22Rv1 (cell line): ENCODE results near the gene STK16.

Experiments used
- ZFX ChIP-seq: fragments of 450-650 bp; IDR thresholded peaks from 2 replicates; pipeline ENCODE4 v1.6.1; 2017; ENCODE audit warnings: antibody characterized with exemption, borderline replicate concordance
- TF ChIP-seq, protein P1 (sequence below): fragments of 450-650 bp; IDR thresholded peaks from 2 replicates; pipeline ENCODE4 v1.5.1; 2017; ENCODE audit warnings: mild to moderate bottlenecking

DNA sequence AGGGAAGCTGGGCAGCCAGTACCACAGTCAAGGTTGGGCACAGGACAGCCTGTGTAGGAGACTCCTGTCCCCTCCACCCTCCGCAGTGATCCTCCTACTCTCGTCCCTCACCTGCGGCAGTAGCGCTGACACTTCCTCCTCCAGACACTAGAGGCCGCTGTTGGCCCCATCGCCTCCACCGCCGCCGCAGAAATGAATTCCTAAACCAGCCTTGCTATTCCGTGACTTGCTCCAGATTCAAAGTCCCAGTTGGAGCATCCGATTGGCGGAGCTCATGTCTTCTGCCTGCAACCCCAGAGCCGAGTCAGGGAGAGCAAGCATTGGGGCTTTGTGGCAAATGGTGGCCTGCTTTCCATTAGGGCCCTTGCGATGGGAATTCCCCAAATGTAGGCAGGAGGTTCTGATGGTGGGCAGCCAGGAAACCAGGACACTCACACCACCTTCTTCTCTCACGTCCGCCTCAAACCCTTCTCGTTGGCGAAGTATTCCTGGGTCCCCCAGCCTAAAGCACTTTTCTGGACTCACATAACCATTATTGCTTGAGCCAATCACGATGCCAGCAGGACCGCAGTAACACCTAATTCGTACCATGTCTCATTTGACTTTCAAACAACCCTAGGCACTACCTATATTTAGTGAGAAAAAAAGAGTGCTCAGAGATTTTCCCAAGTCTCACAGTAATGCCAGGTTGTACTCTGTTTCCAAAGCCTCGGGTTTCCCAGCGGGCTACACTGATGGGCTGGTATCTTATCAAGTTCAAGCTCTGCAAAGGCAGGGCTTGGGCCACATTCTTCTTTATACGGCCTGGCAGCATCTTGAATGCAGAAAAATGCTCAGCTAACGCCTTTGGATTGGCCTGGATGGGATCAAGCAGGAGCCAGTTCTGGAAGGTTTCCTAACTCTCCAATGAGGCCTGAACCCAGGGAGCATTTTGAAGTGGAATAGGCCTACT, 32.7 kb downstream of the STK16 start:
- TF ChIP-seq, protein P1, sequence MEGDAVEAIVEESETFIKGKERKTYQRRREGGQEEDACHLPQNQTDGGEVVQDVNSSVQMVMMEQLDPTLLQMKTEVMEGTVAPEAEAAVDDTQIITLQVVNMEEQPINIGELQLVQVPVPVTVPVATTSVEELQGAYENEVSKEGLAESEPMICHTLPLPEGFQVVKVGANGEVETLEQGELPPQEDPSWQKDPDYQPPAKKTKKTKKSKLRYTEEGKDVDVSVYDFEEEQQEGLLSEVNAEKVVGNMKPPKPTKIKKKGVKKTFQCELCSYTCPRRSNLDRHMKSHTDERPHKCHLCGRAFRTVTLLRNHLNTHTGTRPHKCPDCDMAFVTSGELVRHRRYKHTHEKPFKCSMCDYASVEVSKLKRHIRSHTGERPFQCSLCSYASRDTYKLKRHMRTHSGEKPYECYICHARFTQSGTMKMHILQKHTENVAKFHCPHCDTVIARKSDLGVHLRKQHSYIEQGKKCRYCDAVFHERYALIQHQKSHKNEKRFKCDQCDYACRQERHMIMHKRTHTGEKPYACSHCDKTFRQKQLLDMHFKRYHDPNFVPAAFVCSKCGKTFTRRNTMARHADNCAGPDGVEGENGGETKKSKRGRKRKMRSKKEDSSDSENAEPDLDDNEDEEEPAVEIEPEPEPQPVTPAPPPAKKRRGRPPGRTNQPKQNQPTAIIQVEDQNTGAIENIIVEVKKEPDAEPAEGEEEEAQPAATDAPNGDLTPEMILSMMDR, result peak; percentile 98
- no peak for TF ChIP-seq ZFX
